ENCODE measurements around the gene RENBP. TPM values are rescaled to one million over a fixed set of nuclear protein-coding genes. Genes with fewer than 3 reads are reported as not detected.

RENBP gene
- total RNA-seq, 1 experiment from 2014 or later = 5.7 TPM

GRCh38 chrX:153929576-153929975, 14.9 kb downstream of the RENBP start:
- Histone ChIP-seq H3K4me1 (ENCODE audit: insufficient read depth, low read length, poor library complexity, severe bottlenecking) (peaks cover 17% of the 10 kb centered on the region), H3K9me3 (ENCODE audit: low read depth, low read length, poor library complexity, severe bottlenecking) (no peaks in the 10 kb centered on the region), H3K27me3 (replicated peaks; ENCODE audit: insufficient read depth, low read depth, low read length, poor library complexity) (no peaks in the 10 kb centered on the region), H3K27ac (ENCODE audit: low read depth, low read length, poor library complexity, severe bottlenecking) (peak overlapping the region; percentile 44), H3K36me3 (ENCODE audit: insufficient read depth, low read length, poor library complexity, severe bottlenecking) (no peaks in the 10 kb centered on the region), H3K4me3 (ENCODE audit: low read depth, low read length, poor library complexity, severe bottlenecking) (no peak overlapping the region)
- ChIA-PET POLR2A (ENCODE audit: low non-redundant PET) (no interaction called here), CTCF (no interaction called here)
- intact Hi-C loops (cut with micrococcal nuclease; ENCODE audit: unreplicated experiment) = no loop called here
- DNase-seq (ENCODE audit: low spot score) = no peak
- BruUV-seq (replicated peaks) = no TSS peak
- TF ChIP-seq CTCF (conservative IDR thresholded peaks at IDR 0.05; ENCODE audit: low read depth, low read length) = no peak
- TF ChIP-seq EZH2 (IDR thresholded peaks at IDR 0.05; ENCODE audit: borderline replicate concordance, low read depth, low read length, poor library complexity, severe bottlenecking) = no peak

GRCh38 chrX:153928846-153929245, 15.6 kb downstream of the RENBP start:
- DNase-seq (ENCODE audit: low spot score) = peak; percentile 29
- Histone ChIP-seq H3K27me3 (replicated peaks; ENCODE audit: insufficient read depth, low read depth, low read length, poor library complexity) (no peaks in the 10 kb centered on the region), H3K4me3 (ENCODE audit: low read depth, low read length, poor library complexity, severe bottlenecking) (peak overlapping the region; percentile 27), H3K27ac (ENCODE audit: low read depth, low read length, poor library complexity, severe bottlenecking) (peak overlapping the region; percentile 44), H3K4me1 (ENCODE audit: insufficient read depth, low read length, poor library complexity, severe bottlenecking) (peaks cover 20% of the 10 kb centered on the region), H3K36me3 (ENCODE audit: insufficient read depth, low read length, poor library complexity, severe bottlenecking) (no peaks in the 10 kb centered on the region), H3K9me3 (ENCODE audit: low read depth, low read length, poor library complexity, severe bottlenecking) (no peaks in the 10 kb centered on the region)
- intact Hi-C loops (cut with micrococcal nuclease; ENCODE audit: unreplicated experiment) = loop anchor here (1.0 kb wide), 1 partner anchor 42 kb away; the partner anchor contains the start of gene HCFC1
- POLR2A ChIA-PET (ENCODE audit: low non-redundant PET) = interaction anchor here (0.5 to 0.6 kb wide), 2 partner anchors 170 to 442 kb away, joined by 3 to 13 read pairs; no protein-coding TSS in a partner anchor
- no TSS peak for BruUV-seq (replicated peaks)
- TF ChIP-seq CTCF (conservative IDR thresholded peaks at IDR 0.05; ENCODE audit: low read depth, low read length) (no peak), EZH2 (IDR thresholded peaks at IDR 0.05; ENCODE audit: borderline replicate concordance, low read depth, low read length, poor library complexity, severe bottlenecking) (no peak)
- CTCF ChIA-PET = interaction anchor here (1.5 kb wide), 1 partner anchor 18 kb away, joined by 8 read pairs; no protein-coding TSS in a partner anchor

GRCh38 chrX:153927922-153928760, 16.3 kb downstream of the RENBP start:
- Histone ChIP-seq H3K9me3 (ENCODE audit: low read depth, low read length, poor library complexity, severe bottlenecking) (no peaks in the 10 kb centered on the region), H3K4me3 (ENCODE audit: low read depth, low read length, poor library complexity, severe bottlenecking) (peak overlapping the region; percentile 58), H3K36me3 (ENCODE audit: insufficient read depth, low read length, poor library complexity, severe bottlenecking) (no peaks in the 10 kb centered on the region), H3K4me1 (ENCODE audit: insufficient read depth, low read length, poor library complexity, severe bottlenecking) (peaks cover 20% of the 10 kb centered on the region), H3K27me3 (replicated peaks; ENCODE audit: insufficient read depth, low read depth, low read length, poor library complexity) (no peaks in the 10 kb centered on the region), H3K27ac (ENCODE audit: low read depth, low read length, poor library complexity, severe bottlenecking) (peak overlapping the region; percentile 94)
- BruUV-seq (replicated peaks) = no TSS peak
- intact Hi-C loops (cut with micrococcal nuclease; ENCODE audit: unreplicated experiment) = loop anchor here (1.0 kb wide), 1 partner anchor 43 kb away; the partner anchor contains the start of gene HCFC1
- TF ChIP-seq EZH2 (IDR thresholded peaks at IDR 0.05; ENCODE audit: borderline replicate concordance, low read depth, low read length, poor library complexity, severe bottlenecking) (no peak), CTCF (conservative IDR thresholded peaks at IDR 0.05; ENCODE audit: low read depth, low read length) (no peak)
- CTCF ChIA-PET = interaction anchor here (1.0 to 1.5 kb wide), 2 partner anchors 19 to 446 kb away, joined by 3 to 8 read pairs; no protein-coding TSS in a partner anchor
- DNase-seq (ENCODE audit: low spot score) = peak; percentile 99
- POLR2A ChIA-PET (ENCODE audit: low non-redundant PET) = interaction anchor here (0.5 kb wide), 1 partner anchor 171 kb away, joined by 3 read pairs; no protein-coding TSS in a partner anchor

Data from A673 (cell line).